ENCODE measurements around the gene EID2B.

EID2B gene

GRCh38 chr19:39483141-39483540, 49.5 kb downstream of the EID2B start:
- Histone ChIP-seq H3K9me3 (ENCODE audit: control insufficient read depth, insufficient read depth, low read length) (no peaks in the 10 kb centered on the region), H3K27ac (ENCODE audit: low read length) (no peak overlapping the region), H3K27me3 (ENCODE audit: control insufficient read depth, insufficient read depth, low read length) (no peaks in the 10 kb centered on the region), H3K36me3 (ENCODE audit: control insufficient read depth, insufficient read depth, low read length) (peaks cover 24% of the 10 kb centered on the region), H3K4me3 (ENCODE audit: low read length) (no peak overlapping the region), H3K4me1 (ENCODE audit: control insufficient read depth, insufficient read depth, low read length) (0 out of 2 replicates have a peak, but pooled peaks cover 2% of the 10 kb centered on the region)
- no CpG with 5 or more reads among the region's 6 CpGs for WGBS (ENCODE audit: insufficient coverage, insufficient read length)
- DNase-seq (ENCODE audit: low read depth, low spot score): no peak

GRCh38 chr19:39481676-39482075, 51.0 kb downstream of the EID2B start:
- no CpG with 5 or more reads among the region's 11 CpGs for WGBS (ENCODE audit: insufficient coverage, insufficient read length)
- Histone ChIP-seq H3K4me1 (ENCODE audit: control insufficient read depth, insufficient read depth, low read length) (0 out of 2 replicates have a peak, but pooled peaks cover 2% of the 10 kb centered on the region), H3K4me3 (ENCODE audit: low read length) (peak overlapping the region; percentile 80; the same call in 1 of the 2 replicates), H3K9me3 (ENCODE audit: control insufficient read depth, insufficient read depth, low read length) (no peaks in the 10 kb centered on the region), H3K27ac (ENCODE audit: low read length) (no peak overlapping the region), H3K36me3 (ENCODE audit: control insufficient read depth, insufficient read depth, low read length) (peaks cover 14% of the 10 kb centered on the region), H3K27me3 (ENCODE audit: control insufficient read depth, insufficient read depth, low read length) (no peaks in the 10 kb centered on the region)
- DNase-seq (ENCODE audit: low read depth, low spot score): no peak

DNA sequence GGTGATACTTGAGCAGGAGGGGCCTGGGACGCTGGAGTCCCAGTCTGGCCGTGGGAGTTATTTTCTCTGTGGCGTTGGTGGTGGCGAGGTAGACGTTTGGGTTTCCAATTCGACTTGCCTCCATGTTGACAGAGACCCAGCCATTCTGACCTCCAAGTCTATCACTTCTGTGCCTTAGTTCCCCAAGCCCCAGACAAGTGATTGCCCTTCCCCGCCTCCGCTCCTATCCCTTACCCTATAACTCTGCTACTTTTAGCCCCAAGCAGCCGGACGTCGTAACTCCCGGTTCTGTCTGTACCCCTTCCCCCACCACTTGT, 51.5 kb downstream of the EID2B start:
- no peak overlapping the region for H3K27ac ChIP-seq (ENCODE audit: low read length)
- H3K9me3 ChIP-seq (ENCODE audit: control insufficient read depth, insufficient read depth, low read length): no peaks in the 10 kb centered on the region
- H3K4me3 ChIP-seq (ENCODE audit: low read length): peak overlapping the region; percentile 80
- 0 out of 2 replicates have a peak, but pooled peaks cover 2% of the 10 kb centered on the region for H3K4me1 ChIP-seq (ENCODE audit: control insufficient read depth, insufficient read depth, low read length)
- peaks cover 12% of the 10 kb centered on the region for H3K36me3 ChIP-seq (ENCODE audit: control insufficient read depth, insufficient read depth, low read length)
- DNase-seq (ENCODE audit: low read depth, low spot score): no peak
- no peaks in the 10 kb centered on the region for H3K27me3 ChIP-seq (ENCODE audit: control insufficient read depth, insufficient read depth, low read length)
- no CpG with 5 or more reads among the region's 12 CpGs for WGBS (ENCODE audit: insufficient coverage, insufficient read length)

Data from iPS DF 6.9 (cell line).